HG03575 (cell line): ENCODE data around the gene KRT36.

Source experiments
- ATAC-seq: cut with Tn5 transposase; IDR thresholded peaks from one replicate; pipeline ENCODE4 v1.9.1; 2021; ENCODE audit not compliant: unreplicated experiment, insufficient number of reproducible peaks, low FRiP score; ENCODE audit errors: extremely low read depth

Gene KRT36

DNA sequence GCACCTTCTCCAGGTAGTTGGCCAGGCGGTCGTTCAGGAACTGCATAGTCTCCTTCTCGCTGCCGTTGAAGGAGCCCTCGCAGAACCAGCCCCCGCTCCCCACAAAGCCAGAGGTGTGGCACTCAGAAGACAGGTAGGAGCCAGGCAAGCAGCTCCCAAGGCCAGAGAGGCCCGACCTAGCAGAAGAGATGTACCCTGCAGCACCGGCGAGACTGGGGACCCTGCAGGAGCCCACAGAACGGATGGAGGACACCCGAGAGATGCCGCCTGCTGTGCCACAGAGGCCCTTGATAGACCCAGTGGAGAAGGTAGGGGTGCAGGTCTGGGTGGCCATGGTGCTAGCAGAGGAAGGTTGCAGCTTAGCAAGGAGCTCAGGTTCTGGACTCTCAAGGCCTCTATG lies at the start of gene KRT36:
Gene KRT36 (minus strand): TSS at position 380 of the 400 bp plus-strand sequence. CDS start 46 bp downstream, at position 334.
- ATAC-seq, result no peak

GRCh38 chr17:41539071-41539492 lies 49.4 kb upstream of the KRT36 start:
- ATAC-seq, result no peak

DNA sequence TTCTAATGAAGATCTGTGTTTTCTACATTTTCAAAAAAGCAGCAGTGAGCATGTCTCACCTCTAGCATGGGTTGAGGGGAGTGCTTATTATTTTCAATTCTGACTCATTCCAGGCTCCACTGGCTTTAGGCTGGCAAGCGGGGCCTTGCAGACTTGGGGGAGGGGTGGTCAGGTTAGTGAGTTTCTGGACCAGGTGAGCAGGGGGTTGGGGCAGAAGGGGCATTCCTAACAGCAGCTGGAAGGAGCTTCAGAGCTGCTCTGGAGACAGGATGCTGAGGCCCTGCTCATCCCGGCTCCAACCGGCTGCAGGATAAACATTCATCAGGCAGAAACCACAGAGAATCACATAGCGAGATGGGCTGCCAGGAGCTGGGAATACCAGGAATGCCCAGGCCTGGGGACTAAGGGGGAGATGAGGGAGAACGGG lies 48.9 kb upstream of the KRT36 start:
- no peak for ATAC-seq

GRCh38 chr17:41537990-41538389 lies 48.3 kb upstream of the KRT36 start:
- no peak for ATAC-seq

DNA sequence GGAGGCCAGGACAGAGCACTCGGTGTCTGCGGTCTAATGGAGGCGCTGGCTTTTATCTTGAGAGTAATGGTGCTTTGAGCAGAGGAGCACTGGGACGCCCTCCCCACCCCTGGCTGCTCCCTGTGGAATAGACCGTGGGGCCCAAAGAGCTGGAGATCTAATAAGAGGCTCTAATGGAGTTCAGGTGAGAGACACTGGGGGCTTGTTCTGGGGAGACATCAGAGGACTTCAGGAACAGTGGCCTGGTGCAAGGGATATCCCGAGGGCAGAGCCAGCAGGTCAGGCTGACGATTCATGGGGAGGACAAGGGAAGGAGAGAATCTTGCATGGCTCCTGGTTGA lies 47.9 kb upstream of the KRT36 start:
- ATAC-seq, result no peak

DNA sequence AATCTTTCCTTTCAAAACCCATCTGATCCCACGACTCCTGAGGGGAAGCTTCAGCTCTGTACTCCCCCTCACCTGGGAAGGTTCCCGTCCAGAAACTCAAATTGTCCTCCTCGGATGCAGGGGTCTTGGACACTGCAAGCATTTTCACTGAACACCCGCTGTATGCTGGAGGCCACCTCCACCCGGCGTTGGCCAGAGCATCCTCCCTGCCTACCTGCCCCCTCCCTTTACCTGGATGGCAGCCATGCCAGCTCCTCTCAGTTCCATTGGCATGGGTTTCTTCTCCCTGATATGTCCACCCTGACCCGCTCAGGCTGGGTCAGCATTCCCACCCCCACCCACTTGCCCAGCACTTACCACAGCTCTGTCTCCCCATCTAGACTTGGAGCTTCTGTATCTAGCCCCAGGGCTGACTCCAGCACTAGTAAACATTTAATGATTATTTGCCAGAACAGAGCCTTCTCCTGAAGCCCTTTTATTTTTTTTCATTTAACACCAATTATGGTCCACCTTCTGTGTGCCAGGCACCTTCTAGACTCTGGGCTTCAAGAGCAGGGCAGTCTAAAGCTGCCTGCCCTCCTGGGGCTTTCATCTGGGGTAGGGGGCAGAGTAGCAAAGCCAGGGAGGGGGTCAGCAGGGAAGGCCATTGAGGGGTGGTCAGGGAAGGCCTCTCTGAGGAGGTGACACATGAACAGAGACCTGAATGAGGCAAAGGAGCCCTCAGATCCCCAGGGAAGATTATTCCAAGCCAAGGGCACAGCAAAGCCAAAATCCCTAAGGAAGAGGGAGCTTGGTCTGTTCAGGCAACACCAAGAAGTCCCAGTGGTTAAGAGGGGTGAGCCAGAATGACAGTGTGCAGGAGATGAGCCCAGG lies 47.3 kb upstream of the KRT36 start:
- ATAC-seq, result no peak

DNA sequence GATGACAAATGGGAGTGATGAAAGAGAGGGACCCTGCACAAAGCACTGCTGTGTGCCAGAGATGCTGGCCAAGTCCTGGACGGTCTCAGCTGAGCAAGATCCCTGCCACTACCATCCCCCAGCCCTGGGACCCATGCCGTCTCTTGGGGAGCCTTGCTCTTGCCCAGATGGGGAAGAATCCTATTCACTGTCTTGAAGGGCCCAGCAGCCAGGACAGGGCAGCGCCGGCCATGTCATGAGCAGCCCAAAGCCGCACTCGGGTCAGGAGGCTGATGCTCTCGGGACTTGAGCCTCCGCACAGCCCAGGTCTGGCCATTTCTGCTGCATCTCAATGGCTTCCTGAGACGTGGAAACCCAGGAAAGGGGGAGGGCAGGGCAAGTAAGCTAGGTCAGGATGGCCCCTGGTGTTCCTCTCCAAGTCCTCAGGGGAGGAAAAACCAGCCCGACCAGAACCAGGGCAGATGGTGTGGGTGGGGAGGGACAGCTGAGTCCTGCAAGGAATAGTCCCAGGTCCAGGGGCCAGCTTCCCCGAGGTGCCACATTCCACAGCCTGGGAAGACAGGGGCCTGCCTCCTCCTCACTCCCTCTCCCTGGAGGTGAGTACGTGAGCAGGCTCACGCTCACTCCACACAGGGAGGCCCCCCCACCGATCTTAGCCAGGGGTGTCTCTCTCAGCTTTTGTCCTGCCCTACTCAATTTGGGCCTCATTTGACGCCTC lies 46.2 kb upstream of the KRT36 start:
- no peak for ATAC-seq

DNA sequence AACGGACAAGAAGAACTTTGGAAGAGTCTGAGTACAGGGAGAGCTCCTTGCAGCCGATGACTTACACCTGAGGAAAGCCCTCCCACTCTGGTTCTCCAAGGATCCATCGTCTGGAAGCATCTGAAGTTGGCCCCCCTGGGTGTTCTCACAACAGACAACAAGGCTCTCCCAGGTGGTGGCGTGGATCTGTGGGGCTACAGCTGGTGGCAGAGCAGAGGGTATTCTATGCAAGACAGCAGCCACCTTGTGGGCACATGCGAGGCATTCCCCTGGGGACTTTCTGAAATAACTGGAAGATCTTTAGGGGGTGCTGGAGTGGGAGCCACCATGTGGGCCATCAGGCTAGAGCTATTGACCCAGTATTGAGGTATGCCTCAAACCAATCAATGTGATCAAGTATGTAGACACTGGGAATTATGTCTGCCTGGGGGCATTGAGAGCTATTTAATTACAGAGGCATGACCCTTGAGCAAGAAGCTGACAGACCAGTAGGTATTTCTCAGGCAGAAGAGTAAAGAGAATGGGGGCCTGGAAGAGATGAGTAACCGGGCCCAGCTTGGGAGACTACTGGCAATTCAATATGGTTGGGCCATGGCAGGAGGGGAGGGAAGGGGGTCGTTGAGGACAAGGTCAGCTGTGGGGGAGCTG lies 45.3 kb upstream of the KRT36 start:
- ATAC-seq, result no peak

DNA sequence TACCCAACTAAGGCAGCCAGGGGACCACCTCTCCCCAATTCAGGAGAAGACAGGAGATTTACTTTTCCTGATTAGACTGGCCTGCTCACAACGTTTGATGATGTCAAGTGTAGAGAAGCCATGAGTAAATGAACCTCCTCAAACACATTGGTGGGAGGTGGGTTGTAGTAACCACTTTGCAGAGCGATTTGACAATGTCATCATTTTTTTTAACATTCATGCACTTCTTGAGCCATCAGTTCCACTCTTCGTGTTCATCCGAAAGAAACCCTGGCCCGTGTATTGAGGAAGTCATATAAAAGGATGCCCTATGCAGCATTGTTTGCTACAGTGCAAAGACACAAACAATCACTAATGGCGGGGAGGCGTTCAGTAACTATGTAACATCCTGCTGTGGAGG lies 43.9 kb upstream of the KRT36 start:
- ATAC-seq, result no peak

DNA sequence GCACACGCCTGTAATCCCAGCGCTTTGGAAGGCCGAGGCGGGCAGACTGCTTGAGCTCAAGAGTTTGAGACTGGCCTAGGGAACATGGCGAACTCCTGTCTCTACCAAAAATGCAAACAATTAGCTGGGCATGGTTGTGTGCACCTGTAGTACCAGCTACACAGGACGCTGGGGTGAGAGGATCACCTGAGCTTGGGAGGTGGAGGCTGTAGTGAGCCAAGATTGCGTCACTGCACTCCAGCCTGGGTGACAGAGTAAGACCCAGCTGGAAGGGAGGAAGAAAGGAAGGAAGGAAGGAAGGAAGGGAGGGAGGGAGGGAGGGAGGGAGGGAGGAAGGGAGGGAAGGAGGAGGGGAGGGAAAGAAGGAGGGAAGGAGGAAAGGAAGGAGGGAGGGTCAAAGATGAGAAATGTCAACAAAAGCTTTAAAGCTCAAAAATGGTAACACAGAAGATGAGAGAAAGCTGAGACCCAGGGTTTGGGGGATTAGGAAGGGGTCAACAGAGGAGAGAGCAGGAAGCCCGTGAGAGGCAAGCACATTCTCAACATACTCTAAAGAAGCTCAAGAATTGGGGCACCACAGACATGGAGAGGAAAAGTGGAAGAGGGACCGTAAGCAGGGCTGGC lies 43.3 kb upstream of the KRT36 start:
- ATAC-seq, result no peak

GRCh38 chr17:41531993-41532392 lies 42.3 kb upstream of the KRT36 start:
- no peak for ATAC-seq

- ATAC-seq, result no peak
Observed at GRCh38 chr17:41530062-41531048, 40.6 kb upstream of the KRT36 start.

DNA sequence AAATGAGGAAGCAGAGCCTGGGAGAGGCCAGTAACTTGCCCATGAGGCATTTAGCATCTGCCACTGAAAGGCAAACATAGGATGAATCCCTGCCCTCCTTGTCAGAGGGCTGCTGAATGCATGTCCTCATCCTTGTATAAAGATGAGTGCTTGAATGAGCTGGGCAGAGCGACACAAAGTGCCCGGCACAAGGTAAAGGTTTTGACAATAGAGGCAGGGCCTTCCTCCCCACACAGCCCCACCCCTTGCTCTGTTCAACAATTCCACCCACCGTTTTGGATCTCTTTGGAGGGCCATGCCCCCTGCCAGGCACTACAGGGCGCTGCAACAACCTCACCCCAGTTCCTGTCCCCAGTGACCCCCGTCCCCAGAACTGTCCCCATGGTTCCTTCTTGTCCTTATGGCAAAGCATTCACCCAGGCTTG lies 39.8 kb upstream of the KRT36 start:
- ATAC-seq, result no peak

DNA sequence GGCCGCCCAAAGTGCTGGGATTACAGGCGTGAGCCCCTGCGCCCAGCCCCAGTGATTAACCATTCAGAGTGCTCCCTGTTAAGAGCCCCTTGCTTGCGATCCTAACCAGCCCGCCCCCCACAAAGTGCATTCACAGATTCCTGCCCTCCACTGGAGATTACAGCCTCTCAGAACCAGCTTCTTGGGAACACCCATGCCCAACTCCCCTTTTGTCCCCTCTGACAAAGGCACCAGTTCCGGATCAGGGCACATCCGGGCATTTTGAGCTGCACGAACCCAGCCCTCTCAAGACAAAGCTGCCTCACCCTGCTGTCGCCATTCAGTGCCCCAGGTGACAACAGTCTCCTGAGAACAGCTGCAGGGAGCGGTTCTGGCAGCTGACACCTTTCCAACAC lies 39.2 kb upstream of the KRT36 start:
- ATAC-seq, result no peak

- ATAC-seq, result no peak
Observed at GRCh38 chr17:41527063-41528023, 37.6 kb upstream of the KRT36 start.

- no peak for ATAC-seq
Observed at GRCh38 chr17:41524261-41524660, 34.6 kb upstream of the KRT36 start.

GRCh38 chr17:41523787-41524186 lies 34.1 kb upstream of the KRT36 start:
- ATAC-seq, result no peak
